HG02885 (cell line): Measurements from ENCODE around the gene EIF1.
"Not testable (repeated sequence)": the region's sequence is repeated elsewhere in the genome, so short reads cannot be mapped to it uniquely, and the experiment has no call there.

ENCODE experiments used
- ATAC-seq: cut with Tn5 transposase; IDR thresholded peaks from one replicate; pipeline ENCODE4 v1.9.1; 2021; ENCODE audit warnings: mild to moderate bottlenecking; ENCODE audit not compliant: unreplicated experiment, poor library complexity

EIF1 gene

GRCh38 chr17:41695134-41695661, 6.5 kb downstream of the EIF1 start:
- no peak for ATAC-seq

- ATAC-seq: no peak
Observed at GRCh38 chr17:41695954-41696757, 7.5 kb downstream of the EIF1 start.

- ATAC-seq: no peak
Observed at GRCh38 chr17:41697122-41697962, 8.7 kb downstream of the EIF1 start.

GRCh38 chr17:41700843-41701242, 12.2 kb downstream of the EIF1 start:
- not testable (repeated sequence) for ATAC-seq

- ATAC-seq: no peak
Observed at GRCh38 chr17:41702712-41703111, 14.0 kb downstream of the EIF1 start.

- ATAC-seq: no peak
Observed at GRCh38 chr17:41705271-41705991, 16.7 kb downstream of the EIF1 start.

GRCh38 chr17:41707803-41708669, 19.4 kb downstream of the EIF1 start:
- no peak for ATAC-seq

- no peak for ATAC-seq
Observed at GRCh38 chr17:41710472-41711090, 21.9 kb downstream of the EIF1 start.

GRCh38 chr17:41711669-41712400, 23.1 kb downstream of the EIF1 start, which contains the start of gene GAST:
Gene GAST, plus strand, starts transcription at chr17:41712331. Its CDS starts 3,106 bp downstream, at chr17:41715437.
- ATAC-seq: no peak

GRCh38 chr17:41717408-41718286, 29.0 kb downstream of the EIF1 start:
- no peak for ATAC-seq

- no peak for ATAC-seq
Observed at GRCh38 chr17:41718287-41718645, 29.6 kb downstream of the EIF1 start.

GRCh38 chr17:41722231-41722630, 33.5 kb downstream of the EIF1 start:
- no peak for ATAC-seq

GRCh38 chr17:41723801-41724475, 35.3 kb downstream of the EIF1 start:
- no peak for ATAC-seq

GRCh38 chr17:41724476-41725050, 35.9 kb downstream of the EIF1 start:
- no peak for ATAC-seq

GRCh38 chr17:41725134-41725533, 36.4 kb downstream of the EIF1 start:
- no peak for ATAC-seq

GRCh38 chr17:41728056-41728455, 39.4 kb downstream of the EIF1 start:
- ATAC-seq: no peak

GRCh38 chr17:41730479-41730878, 41.8 kb downstream of the EIF1 start:
- no peak for ATAC-seq
